ENCODE results near the gene SUMF1. TPM values are rescaled to one million over a fixed set of nuclear protein-coding genes. Genes with fewer than 3 reads are reported as not detected.

SUMF1 gene
- 10 to 100 TPM; 36.3 to 50.9 (median 45.7) TPM for polyA plus RNA-seq (ENCODE audit: insufficient read length in 4 of 4)

GRCh38 chr3:4466741-4467521, at the start of gene SUMF1:
Gene SUMF1, minus strand, starts transcription at chr3:4467269. Its CDS starts 24 bp downstream, at chr3:4467245.
- DNase-seq (ENCODE audit: low read depth in 4 of 4, low spot score in 3 of 4), result peak; percentile 63 to 76 (median 66)

DNA sequence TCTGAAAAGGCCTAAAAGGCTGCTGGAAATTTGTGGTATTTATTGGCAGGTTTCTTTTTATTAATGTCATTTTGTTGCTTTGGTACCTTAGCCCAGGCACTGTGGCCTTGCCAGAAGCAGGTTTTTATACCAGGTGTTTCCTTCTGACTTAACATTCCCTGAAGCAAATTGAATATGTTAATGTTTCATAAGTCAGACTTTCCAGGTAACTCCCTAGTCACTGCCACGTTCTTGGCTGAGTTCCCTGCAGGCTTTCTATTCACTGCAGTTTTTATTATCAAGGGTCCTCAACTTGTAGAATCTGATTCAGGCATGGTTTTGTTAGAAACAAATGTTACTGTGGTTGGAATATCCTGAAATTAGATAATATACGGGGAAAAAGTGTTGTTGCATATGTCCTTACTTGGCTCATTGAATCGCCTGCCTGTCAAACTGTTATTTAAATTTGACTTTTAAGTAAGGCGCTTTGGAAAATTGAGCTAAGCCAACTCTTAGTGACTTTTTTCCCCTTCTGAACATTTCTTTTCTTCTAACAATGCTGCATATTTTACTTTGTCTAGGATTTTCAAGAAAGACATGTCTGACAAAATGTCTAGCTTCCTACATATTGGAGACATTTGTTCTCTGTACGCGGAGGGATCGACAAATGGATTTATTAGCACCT, 49.0 kb upstream of the SUMF1 start:
- no peak for DNase-seq (ENCODE audit: low read depth in 4 of 4, low spot score in 3 of 4)

- no peak for DNase-seq (ENCODE audit: low read depth in 4 of 4, low spot score in 3 of 4)
Measured at GRCh38 chr3:4514916-4515315, 47.8 kb upstream of the SUMF1 start.

GRCh38 chr3:4514321-4514720, 47.3 kb upstream of the SUMF1 start:
- DNase-seq (ENCODE audit: low read depth in 4 of 4, low spot score in 3 of 4), result no peak

GRCh38 chr3:4512895-4513616, 46.0 kb upstream of the SUMF1 start:
- DNase-seq (ENCODE audit: low read depth in 4 of 4, low spot score in 3 of 4), result peak in 1 of 4 donors; percentile 70

DNA sequence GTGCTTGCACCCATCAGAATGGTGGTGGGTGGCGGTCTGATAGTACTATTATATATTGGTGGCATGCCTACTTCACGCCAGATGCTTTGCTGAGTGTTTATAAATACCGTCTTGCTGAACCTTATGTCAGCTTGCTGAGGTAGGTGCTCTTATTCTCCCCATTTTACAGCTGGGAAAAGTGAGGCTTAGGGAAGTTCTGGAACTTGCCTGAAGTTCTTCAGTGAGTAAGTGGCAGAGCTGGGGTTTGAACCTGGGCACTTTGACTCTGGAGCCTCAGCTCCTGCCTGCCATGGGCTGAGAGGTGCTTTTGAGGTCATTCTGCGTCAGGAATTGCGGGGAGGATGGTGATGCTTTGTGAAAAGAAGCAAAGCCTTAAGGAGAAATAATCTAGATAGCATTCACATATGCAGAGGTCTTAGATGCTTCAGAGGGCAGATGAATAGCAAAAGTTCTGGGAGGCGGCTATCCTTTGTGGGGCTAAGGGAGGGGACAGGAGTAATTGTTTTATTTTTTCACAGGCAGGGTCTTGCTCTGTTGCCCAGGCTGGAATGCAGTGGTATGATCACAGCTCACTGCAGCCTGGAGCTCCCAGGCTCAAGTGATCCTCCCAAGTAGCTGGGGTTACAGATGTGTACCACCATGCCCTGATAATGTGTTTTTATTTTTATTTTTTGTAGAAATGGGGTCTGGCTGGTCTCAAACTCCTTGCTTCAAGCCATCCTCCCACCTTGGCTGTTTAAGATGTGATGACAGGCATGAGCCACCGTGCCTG, 44.6 kb upstream of the SUMF1 start:
- DNase-seq (ENCODE audit: low read depth in 4 of 4, low spot score in 3 of 4), result no peak

GRCh38 chr3:4509983-4510755, 43.1 kb upstream of the SUMF1 start:
- no peak for DNase-seq (ENCODE audit: low read depth in 4 of 4, low spot score in 3 of 4)

GRCh38 chr3:4509043-4509442, 42.0 kb upstream of the SUMF1 start:
- no peak for DNase-seq (ENCODE audit: low read depth in 4 of 4, low spot score in 3 of 4)

DNA sequence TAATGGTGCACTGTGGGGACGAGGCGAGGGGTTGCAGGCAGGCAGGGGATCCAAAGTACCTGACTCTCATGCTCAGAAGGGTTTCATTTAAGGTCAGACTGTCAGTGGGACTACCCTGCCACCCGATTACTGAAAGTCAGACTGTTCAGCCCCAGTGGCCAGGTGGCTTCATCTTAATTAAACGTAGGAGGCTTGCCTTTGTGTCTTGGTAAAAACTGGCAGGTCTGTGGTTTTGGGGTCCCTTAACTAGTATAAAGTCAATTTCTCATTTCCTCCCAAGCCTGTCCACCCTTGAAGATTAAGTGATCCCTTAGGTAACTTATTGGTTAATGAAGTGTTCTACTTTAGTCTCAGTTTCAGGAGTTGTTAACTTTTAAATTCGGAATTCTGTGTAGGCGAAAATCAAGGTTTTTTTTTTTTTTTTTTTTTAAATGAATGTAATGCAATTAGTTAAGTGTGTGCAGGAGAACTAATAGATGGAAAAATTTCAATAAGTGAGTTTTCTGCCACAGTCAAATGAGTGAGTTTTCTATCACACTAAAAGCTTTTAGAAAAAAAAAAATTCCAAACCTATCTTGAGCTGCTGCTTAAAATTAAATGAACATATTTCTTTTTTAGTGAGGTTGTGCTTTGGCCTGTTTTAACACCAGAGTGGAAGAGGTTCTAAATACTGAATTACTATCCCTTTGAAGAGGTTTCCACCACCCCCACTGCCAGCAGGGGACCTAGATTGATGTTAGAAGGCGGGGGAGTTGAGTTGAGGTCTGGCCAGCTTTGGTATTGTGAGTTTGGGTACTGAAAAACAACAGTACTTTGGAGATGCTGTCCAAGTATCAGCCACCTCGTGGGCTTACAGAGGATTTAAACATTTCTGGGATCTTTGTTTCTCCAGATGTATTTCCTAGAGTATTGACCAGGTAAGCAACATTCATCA, 41.2 kb upstream of the SUMF1 start:
- DNase-seq (ENCODE audit: low read depth in 4 of 4, low spot score in 3 of 4), result no peak

- no peak for DNase-seq (ENCODE audit: low read depth in 4 of 4, low spot score in 3 of 4)
Measured at GRCh38 chr3:4507024-4507596, 40.0 kb upstream of the SUMF1 start.

DNA sequence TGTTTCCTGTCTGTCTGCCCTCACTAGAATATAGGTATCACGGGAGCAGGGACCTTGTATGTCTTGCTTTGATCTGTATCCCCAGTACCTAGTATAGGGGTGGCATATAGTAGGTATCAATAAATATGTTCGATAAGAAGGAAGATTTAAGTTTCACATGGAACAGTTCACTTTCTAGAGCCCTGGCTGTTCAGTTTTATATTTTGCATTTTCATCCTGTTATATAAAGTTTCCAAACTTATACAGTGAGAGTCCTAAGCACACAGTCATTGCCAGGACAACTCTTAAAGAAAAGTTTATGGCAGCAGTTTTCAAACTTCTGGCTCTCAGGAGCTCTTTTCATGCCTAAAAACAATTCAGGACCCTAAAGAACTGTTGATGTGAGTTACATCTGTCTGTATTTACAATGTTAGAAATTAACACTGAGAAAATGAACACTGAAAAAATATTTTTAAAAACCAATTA, 39.5 kb upstream of the SUMF1 start:
- DNase-seq (ENCODE audit: low read depth in 4 of 4, low spot score in 3 of 4), result no peak

DNA sequence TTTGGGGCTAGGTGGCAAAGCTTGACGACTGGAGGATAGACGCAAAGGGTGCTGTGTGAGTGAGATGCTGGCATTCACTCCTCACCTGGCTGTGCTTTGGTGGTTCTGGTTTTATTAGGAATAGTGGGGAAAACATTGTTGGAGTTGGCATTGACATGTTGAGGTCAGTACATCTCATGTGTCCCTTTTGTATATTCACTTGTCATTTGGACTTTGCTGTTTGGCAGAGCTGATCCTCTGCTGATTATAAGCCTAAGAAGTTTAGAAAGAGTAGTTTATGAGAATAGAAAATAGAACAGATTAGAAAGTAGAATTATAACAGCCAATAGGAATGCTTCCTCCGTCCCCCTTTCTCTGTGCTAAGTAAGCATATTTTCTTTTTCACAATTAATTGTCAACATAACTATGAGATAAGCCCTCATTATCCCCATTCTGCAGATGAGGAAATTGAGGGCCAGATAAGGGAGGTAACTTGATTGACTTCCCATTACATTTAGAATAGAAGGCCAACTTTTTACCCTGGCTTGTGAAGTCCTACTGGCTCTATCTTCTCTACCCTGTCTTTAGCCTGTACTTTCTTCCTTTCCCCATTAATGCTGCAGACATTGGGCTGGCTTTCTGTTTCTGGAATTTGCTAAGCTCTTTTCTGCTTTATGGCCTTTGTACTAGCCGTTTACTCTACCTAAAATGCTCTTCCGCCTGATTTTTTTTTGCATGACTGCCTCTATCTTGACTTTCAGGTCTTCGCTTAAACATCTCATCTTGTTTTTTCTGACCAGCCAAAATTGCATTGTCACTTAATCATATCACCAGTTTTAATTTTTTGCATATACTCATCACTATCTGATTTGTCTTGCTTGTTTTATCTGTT, 38.9 kb upstream of the SUMF1 start:
- DNase-seq (ENCODE audit: low read depth in 4 of 4, low spot score in 3 of 4), result no peak

- DNase-seq (ENCODE audit: low read depth in 4 of 4, low spot score in 3 of 4), result no peak
Measured at GRCh38 chr3:4504340-4505261, 37.5 kb upstream of the SUMF1 start.

GRCh38 chr3:4503050-4503449, 36.0 kb upstream of the SUMF1 start:
- DNase-seq (ENCODE audit: low read depth in 4 of 4, low spot score in 3 of 4), result no peak

GRCh38 chr3:4501927-4502326, 34.9 kb upstream of the SUMF1 start:
- no peak for DNase-seq (ENCODE audit: low read depth in 4 of 4, low spot score in 3 of 4)

DNA sequence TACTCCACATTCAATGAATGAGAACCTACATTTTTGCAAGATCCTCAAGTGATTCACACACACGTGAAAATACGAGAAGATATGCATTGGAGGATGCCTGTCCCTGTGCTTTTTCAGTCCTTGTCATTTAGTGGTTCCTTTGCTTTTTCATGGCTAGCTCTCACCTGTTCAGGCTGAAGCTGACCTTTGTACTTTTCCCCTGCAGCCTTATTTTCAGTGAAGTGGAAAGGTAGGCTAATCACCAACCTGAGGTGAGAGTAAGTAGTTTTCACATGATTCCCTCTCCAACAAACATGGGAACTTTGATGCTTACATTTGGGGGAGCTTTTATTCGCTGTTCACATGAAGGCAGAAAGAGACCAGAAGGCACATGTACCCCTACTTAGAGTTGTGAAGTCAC, 34.4 kb upstream of the SUMF1 start:
- no peak for DNase-seq (ENCODE audit: low read depth in 4 of 4, low spot score in 3 of 4)

Data from left renal pelvis (tissue), 4 donors.